ENCODE results near the gene CSF1. TPM values are rescaled to one million over a fixed set of nuclear protein-coding genes. Genes with fewer than 3 reads are reported as not detected.

The CSF1 gene
- total and polyA plus RNA-seq, 2 of the 13 experiments (the other 11 are each of a cell fraction or from before 2014, with no cell fraction given), result 4.6 to 13.3 TPM

GRCh38 chr1:109960745-109961094, 50.1 kb downstream of the CSF1 start (continued):
- TF ChIP-seq, protein P1, sequence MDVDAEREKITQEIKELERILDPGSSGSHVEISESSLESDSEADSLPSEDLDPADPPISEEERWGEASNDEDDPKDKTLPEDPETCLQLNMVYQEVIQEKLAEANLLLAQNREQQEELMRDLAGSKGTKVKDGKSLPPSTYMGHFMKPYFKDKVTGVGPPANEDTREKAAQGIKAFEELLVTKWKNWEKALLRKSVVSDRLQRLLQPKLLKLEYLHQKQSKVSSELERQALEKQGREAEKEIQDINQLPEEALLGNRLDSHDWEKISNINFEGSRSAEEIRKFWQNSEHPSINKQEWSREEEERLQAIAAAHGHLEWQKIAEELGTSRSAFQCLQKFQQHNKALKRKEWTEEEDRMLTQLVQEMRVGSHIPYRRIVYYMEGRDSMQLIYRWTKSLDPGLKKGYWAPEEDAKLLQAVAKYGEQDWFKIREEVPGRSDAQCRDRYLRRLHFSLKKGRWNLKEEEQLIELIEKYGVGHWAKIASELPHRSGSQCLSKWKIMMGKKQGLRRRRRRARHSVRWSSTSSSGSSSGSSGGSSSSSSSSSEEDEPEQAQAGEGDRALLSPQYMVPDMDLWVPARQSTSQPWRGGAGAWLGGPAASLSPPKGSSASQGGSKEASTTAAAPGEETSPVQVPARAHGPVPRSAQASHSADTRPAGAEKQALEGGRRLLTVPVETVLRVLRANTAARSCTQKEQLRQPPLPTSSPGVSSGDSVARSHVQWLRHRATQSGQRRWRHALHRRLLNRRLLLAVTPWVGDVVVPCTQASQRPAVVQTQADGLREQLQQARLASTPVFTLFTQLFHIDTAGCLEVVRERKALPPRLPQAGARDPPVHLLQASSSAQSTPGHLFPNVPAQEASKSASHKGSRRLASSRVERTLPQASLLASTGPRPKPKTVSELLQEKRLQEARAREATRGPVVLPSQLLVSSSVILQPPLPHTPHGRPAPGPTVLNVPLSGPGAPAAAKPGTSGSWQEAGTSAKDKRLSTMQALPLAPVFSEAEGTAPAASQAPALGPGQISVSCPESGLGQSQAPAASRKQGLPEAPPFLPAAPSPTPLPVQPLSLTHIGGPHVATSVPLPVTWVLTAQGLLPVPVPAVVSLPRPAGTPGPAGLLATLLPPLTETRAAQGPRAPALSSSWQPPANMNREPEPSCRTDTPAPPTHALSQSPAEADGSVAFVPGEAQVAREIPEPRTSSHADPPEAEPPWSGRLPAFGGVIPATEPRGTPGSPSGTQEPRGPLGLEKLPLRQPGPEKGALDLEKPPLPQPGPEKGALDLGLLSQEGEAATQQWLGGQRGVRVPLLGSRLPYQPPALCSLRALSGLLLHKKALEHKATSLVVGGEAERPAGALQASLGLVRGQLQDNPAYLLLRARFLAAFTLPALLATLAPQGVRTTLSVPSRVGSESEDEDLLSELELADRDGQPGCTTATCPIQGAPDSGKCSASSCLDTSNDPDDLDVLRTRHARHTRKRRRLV (CRISPR knock-in tag; IDR thresholded peaks at IDR 0.05), result 0 out of 2 replicates have a peak, but pooled peaks have one; percentile 16
- TF ChIP-seq UBTF (CRISPR knock-in tag; IDR thresholded peaks at IDR 0.05), result no peak
- no peak for TF ChIP-seq HINFP (CRISPR knock-in tag; IDR thresholded peaks at IDR 0.05; ENCODE audit: low read depth)
- TF ChIP-seq ATF1 (CRISPR knock-in tag; IDR thresholded peaks at IDR 0.05), result peak; percentile 2; the same call in 1 of the 2 replicates
- TF ChIP-seq TOE1 (CRISPR knock-in tag; IDR thresholded peaks at IDR 0.05), result 0 out of 2 replicates have a peak, but pooled peaks have one; percentile 5
- TF ChIP-seq THYN1 (CRISPR knock-in tag; IDR thresholded peaks at IDR 0.05; ENCODE audit: borderline replicate concordance, low read depth), result no peak
- TF ChIP-seq ZFP82 (CRISPR knock-in tag; IDR thresholded peaks at IDR 0.05; ENCODE audit: borderline replicate concordance), result no peak
- TF ChIP-seq, protein P2, sequence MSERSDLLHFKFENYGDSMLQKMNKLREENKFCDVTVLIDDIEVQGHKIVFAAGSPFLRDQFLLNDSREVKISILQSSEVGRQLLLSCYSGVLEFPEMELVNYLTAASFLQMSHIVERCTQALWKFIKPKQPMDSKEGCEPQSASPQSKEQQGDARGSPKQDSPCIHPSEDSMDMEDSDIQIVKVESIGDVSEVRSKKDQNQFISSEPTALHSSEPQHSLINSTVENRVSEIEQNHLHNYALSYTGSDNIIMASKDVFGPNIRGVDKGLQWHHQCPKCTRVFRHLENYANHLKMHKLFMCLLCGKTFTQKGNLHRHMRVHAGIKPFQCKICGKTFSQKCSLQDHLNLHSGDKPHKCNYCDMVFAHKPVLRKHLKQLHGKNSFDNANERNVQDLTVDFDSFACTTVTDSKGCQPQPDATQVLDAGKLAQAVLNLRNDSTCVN (CRISPR knock-in tag; IDR thresholded peaks at IDR 0.05; ENCODE audit: borderline replicate concordance), result no peak
- TF ChIP-seq ZNF367 (CRISPR knock-in tag; IDR thresholded peaks at IDR 0.05; ENCODE audit: borderline replicate concordance), result no peak
- TF ChIP-seq ZNF615 (CRISPR knock-in tag; IDR thresholded peaks at IDR 0.05; ENCODE audit: borderline replicate concordance), result no peak
- TF ChIP-seq ZNF598 (CRISPR knock-in tag; IDR thresholded peaks at IDR 0.05; ENCODE audit: borderline replicate concordance), result no peak
- no peak for TF ChIP-seq RARG (CRISPR knock-in tag; IDR thresholded peaks at IDR 0.05; ENCODE audit: low read depth)
- no peak for TF ChIP-seq ZNF329 (CRISPR knock-in tag; IDR thresholded peaks at IDR 0.05; ENCODE audit: low read depth)
- TF ChIP-seq ARID3A (IDR thresholded peaks at IDR 0.05; ENCODE audit: low read depth, low read length), result 0 out of 2 replicates have a peak, but pooled peaks have one; percentile 4
- TF ChIP-seq, protein P3, sequence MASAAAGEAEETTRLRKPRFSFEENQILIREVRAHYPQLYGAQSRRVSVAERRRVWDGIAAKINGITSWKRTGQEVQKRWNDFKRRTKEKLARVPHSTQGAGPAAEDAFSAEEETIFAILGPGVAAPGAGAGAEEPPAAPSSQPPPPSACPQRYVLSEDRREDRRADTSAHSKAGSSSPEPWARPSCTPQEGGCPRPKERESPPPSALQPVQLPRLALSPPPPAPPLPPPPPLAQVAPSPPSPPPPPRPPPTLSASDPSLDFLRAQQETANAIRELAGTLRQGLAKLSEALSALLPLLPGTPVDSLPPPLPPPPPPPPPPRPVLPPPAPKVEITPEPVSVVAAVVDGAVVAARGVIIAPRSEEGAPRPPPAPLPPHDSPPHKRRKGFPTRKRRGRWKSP (CRISPR knock-in tag; IDR thresholded peaks at IDR 0.05), result no peak

All from HepG2 (cell line).